ENCODE data around the gene EBPL.

The EBPL gene

GRCh38 chr13:49638744-49639072, 52.6 kb downstream of the EBPL start:
- no peaks in the 10 kb centered on the region for H3K27me3 Mint-ChIP-seq
- ATAC-seq (replicated peaks; ENCODE audit: extremely low read depth, poor library complexity, severe bottlenecking), result no peak
- H3K9me3 Mint-ChIP-seq, result no peaks in the 10 kb centered on the region
- peaks cover 21% of the 10 kb centered on the region for H3K4me1 Mint-ChIP-seq
- H3K27ac Mint-ChIP-seq (ENCODE audit: low read depth), result no peak overlapping the region
- H3K36me3 Mint-ChIP-seq (ENCODE audit: insufficient read depth), result peaks cover 10% of the 10 kb centered on the region
- no peak for DNase-seq (ENCODE audit: low spot score in 2 of 2)
- no peak overlapping the region for H3K4me3 Mint-ChIP-seq

DNA sequence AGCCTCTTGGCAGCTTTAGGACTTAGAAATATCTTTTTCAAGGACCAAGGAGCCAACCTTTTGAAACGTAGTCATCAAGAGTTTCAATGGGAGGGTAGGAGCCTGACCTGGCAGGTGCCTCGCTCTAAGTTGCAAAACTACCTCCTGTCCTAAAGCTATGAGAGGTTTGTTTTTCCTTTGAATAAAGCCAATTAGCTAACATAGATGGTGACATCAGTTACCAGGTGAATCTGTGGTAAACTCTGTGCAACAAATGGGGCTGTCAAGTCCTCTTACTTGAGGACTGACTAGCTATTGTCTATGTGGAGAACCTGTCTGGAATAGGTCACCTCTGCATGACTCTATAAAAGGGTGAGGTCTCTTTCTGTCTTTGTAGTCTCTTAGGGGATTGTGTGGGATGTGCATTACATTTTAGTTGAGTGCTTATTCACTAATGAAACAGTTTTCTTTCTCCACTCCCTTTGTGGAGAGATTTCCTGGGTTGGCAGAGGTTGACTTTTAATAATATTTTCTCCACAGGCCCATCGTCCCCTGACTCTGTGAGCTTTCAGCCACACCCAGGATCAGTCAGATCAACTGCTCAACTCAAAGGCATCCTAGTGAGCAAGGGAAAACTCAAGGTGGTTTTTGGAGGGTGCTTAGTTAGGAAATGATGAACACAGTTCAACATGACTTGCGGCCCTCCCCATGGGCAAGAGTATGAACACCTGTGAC, 53.1 kb downstream of the EBPL start:
- no peak overlapping the region for H3K4me3 Mint-ChIP-seq
- H3K27me3 Mint-ChIP-seq, result no peaks in the 10 kb centered on the region
- ATAC-seq (replicated peaks; ENCODE audit: extremely low read depth, poor library complexity, severe bottlenecking) (no peak), DNase-seq (ENCODE audit: low spot score in 2 of 2) (no peak)
- no peak overlapping the region for H3K27ac Mint-ChIP-seq (ENCODE audit: low read depth)
- no peaks in the 10 kb centered on the region for H3K9me3 Mint-ChIP-seq
- peaks cover 10% of the 10 kb centered on the region for H3K36me3 Mint-ChIP-seq (ENCODE audit: insufficient read depth)
- H3K4me1 Mint-ChIP-seq, result peaks cover 21% of the 10 kb centered on the region

DNA sequence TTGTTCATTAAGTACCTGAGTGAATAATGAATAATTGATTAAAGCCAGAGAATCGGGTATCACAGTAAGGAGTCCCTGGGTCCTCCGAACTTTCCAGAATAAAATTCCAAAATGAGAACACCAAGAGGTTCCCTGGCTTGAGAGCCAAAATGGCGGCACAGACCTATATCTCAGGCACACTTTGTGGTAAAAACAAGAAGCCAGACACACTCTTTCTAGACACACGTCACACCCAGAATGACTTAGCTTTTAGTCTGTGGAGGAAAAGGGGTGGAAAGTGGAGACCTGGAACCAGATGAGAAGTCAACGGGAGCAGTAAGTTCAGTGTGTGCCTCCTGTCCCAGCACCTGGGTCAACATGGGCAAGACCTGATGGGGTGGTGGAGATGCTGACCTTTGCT, 54.6 kb downstream of the EBPL start:
- peak overlapping the region; percentile 75 for H3K4me3 Mint-ChIP-seq

GRCh38 chr13:49635599-49636433, 55.5 kb downstream of the EBPL start:
- H3K36me3 Mint-ChIP-seq (ENCODE audit: insufficient read depth), result peaks cover 8% of the 10 kb centered on the region
- ATAC-seq (replicated peaks; ENCODE audit: extremely low read depth, poor library complexity, severe bottlenecking) (peak; percentile 86), DNase-seq (ENCODE audit: low spot score in 2 of 2) (peak in 1 of 2 donors; percentile 34)
- peak overlapping the region; percentile 59 for H3K27ac Mint-ChIP-seq (ENCODE audit: low read depth)
- H3K4me1 Mint-ChIP-seq, result peaks cover 21% of the 10 kb centered on the region
- no peaks in the 10 kb centered on the region for H3K9me3 Mint-ChIP-seq
- H3K4me3 Mint-ChIP-seq, result peak overlapping the region; percentile 75
- H3K27me3 Mint-ChIP-seq, result no peaks in the 10 kb centered on the region

More for the DNA sequence above, 54.6 kb downstream of the EBPL start:
- DNase-seq (ENCODE audit: low spot score in 2 of 2) (no peak), ATAC-seq (replicated peaks; ENCODE audit: extremely low read depth, poor library complexity, severe bottlenecking) (no peak)
- H3K27me3 Mint-ChIP-seq, result no peaks in the 10 kb centered on the region
- H3K27ac Mint-ChIP-seq (ENCODE audit: low read depth), result peak overlapping the region; percentile 59
- no peaks in the 10 kb centered on the region for H3K9me3 Mint-ChIP-seq
- peaks cover 8% of the 10 kb centered on the region for H3K36me3 Mint-ChIP-seq (ENCODE audit: insufficient read depth)
- peaks cover 21% of the 10 kb centered on the region for H3K4me1 Mint-ChIP-seq

DNA sequence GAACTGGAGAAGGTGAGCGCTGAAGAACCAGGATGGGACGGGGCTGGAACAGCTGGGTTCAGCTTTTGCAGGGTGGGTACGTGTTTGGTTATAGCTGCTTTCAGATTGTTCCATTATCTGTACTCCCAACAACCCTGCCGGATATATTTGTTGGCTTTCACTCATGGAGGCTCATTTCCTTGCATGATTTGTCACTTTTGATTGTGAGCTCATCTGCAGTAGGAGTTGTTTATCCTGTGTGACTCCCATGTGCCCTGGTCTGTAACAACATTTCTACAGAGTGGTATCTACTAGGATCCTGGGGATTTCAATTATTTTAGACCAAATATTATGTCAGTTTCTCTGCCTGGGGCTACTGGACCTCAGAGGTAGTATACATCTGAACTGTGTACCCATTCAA, 57.6 kb downstream of the EBPL start:
- Mint-ChIP-seq H3K27me3 (no peaks in the 10 kb centered on the region), H3K36me3 (ENCODE audit: insufficient read depth) (peaks cover 8% of the 10 kb centered on the region), H3K4me3 (no peak overlapping the region), H3K9me3 (no peaks in the 10 kb centered on the region), H3K4me1 (peaks cover 23% of the 10 kb centered on the region), H3K27ac (ENCODE audit: low read depth) (no peak overlapping the region)
- DNase-seq (ENCODE audit: low spot score in 2 of 2), result no peak
- no peak for ATAC-seq (replicated peaks; ENCODE audit: extremely low read depth, poor library complexity, severe bottlenecking)

- DNase-seq (ENCODE audit: low spot score in 2 of 2) (no peak), ATAC-seq (replicated peaks; ENCODE audit: extremely low read depth, poor library complexity, severe bottlenecking) (no peak)
- no peak overlapping the region for H3K4me3 Mint-ChIP-seq
- peaks cover 8% of the 10 kb centered on the region for H3K36me3 Mint-ChIP-seq (ENCODE audit: insufficient read depth)
- H3K4me1 Mint-ChIP-seq, result peaks cover 31% of the 10 kb centered on the region
- H3K27ac Mint-ChIP-seq (ENCODE audit: low read depth), result no peak overlapping the region
- no peaks in the 10 kb centered on the region for H3K27me3 Mint-ChIP-seq
- H3K9me3 Mint-ChIP-seq, result no peaks in the 10 kb centered on the region
Observed at GRCh38 chr13:49632156-49632555, 59.1 kb downstream of the EBPL start.

GRCh38 chr13:49630580-49630979, 60.7 kb downstream of the EBPL start:
- peaks cover 4% of the 10 kb centered on the region for H3K36me3 Mint-ChIP-seq (ENCODE audit: insufficient read depth)
- no peak overlapping the region for H3K27ac Mint-ChIP-seq (ENCODE audit: low read depth)
- H3K4me3 Mint-ChIP-seq, result no peak overlapping the region
- peaks cover 21% of the 10 kb centered on the region for H3K4me1 Mint-ChIP-seq
- no peaks in the 10 kb centered on the region for H3K9me3 Mint-ChIP-seq
- ATAC-seq (replicated peaks; ENCODE audit: extremely low read depth, poor library complexity, severe bottlenecking) (no peak), DNase-seq (ENCODE audit: low spot score in 2 of 2) (no peak)
- no peaks in the 10 kb centered on the region for H3K27me3 Mint-ChIP-seq

DNA sequence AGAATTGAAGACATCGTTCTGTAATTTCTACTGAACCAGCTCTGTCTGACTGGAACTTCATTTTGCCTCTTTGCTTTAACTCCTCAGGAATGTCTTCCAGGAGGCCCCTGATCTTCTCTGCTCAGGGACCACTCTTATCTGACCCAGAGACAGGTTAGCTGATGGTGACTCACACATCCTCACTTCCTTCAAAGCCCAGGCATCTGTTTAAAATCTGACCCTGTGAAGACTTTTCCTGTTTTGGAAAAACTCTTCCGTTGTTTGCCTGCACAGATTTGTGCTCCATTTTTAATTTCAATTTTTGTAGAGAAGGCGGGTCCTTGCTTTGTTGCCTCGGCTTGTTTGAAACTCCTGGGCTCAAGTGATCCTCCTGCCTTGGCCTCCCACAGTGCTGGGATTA, 61.3 kb downstream of the EBPL start:
- ATAC-seq (replicated peaks; ENCODE audit: extremely low read depth, poor library complexity, severe bottlenecking), result no peak
- Mint-ChIP-seq H3K9me3 (no peaks in the 10 kb centered on the region), H3K36me3 (ENCODE audit: insufficient read depth) (no peaks in the 10 kb centered on the region), H3K4me1 (peaks cover 15% of the 10 kb centered on the region), H3K27me3 (no peaks in the 10 kb centered on the region), H3K4me3 (no peak overlapping the region), H3K27ac (ENCODE audit: low read depth) (no peak overlapping the region)
- no peak for DNase-seq (ENCODE audit: low spot score in 2 of 2)

- Mint-ChIP-seq H3K4me3 (no peak overlapping the region), H3K27me3 (no peaks in the 10 kb centered on the region), H3K4me1 (peaks cover 11% of the 10 kb centered on the region), H3K36me3 (ENCODE audit: insufficient read depth) (no peaks in the 10 kb centered on the region), H3K9me3 (no peaks in the 10 kb centered on the region), H3K27ac (ENCODE audit: low read depth) (no peak overlapping the region)
- DNase-seq (ENCODE audit: low spot score in 2 of 2), result no peak
- no peak for ATAC-seq (replicated peaks; ENCODE audit: extremely low read depth, poor library complexity, severe bottlenecking)
Observed at GRCh38 chr13:49629196-49629938, 61.9 kb downstream of the EBPL start.

GRCh38 chr13:49627831-49628652, 63.2 kb downstream of the EBPL start, which contains the start of gene ARL11:
Gene ARL11 (plus strand): TSS chr13:49628507. CDS start chr13:49630448, 1,941 bp downstream.
- DNase-seq (ENCODE audit: low spot score in 2 of 2) (peak in 1 of 2 donors; percentile 15), ATAC-seq (replicated peaks; ENCODE audit: extremely low read depth, poor library complexity, severe bottlenecking) (peak; percentile 46)
- Mint-ChIP-seq H3K4me3 (peak within 1 kb of the TSS; percentile 72), H3K9me3 (no peaks in the 10 kb centered on the region), H3K36me3 (ENCODE audit: insufficient read depth) (no peaks in the 10 kb centered on the region), H3K27me3 (no peaks in the 10 kb centered on the region), H3K27ac (ENCODE audit: low read depth) (peak within 1 kb of the TSS; percentile 19), H3K4me1 (peaks cover 11% of the 10 kb centered on the region)

- H3K4me1 Mint-ChIP-seq, result peaks cover 11% of the 10 kb centered on the region
- DNase-seq (ENCODE audit: low spot score in 2 of 2), result no peak
- ATAC-seq (replicated peaks; ENCODE audit: extremely low read depth, poor library complexity, severe bottlenecking), result no peak
- no peaks in the 10 kb centered on the region for H3K36me3 Mint-ChIP-seq (ENCODE audit: insufficient read depth)
- no peak overlapping the region for H3K4me3 Mint-ChIP-seq
- H3K27ac Mint-ChIP-seq (ENCODE audit: low read depth), result no peak overlapping the region
- H3K27me3 Mint-ChIP-seq, result no peaks in the 10 kb centered on the region
- no peaks in the 10 kb centered on the region for H3K9me3 Mint-ChIP-seq
Observed at GRCh38 chr13:49625392-49626079, 65.8 kb downstream of the EBPL start.
